Thyroid gland (tissue), 4 donors: ENCODE measurements around the gene BAG3. TPM values are rescaled to one million over a fixed set of nuclear protein-coding genes. Genes with fewer than 3 reads are reported as not detected.

Experiments
- DNase-seq, 2 donors: peaks; one replicate each; pipeline ENCODE4 v3.0.0-alpha.2; 2019
- H3K27ac ChIP-seq, 3 donors: fragments of 200-600 bp; sonication (generic); 1 replicate in 2 of 3; 2 replicates in 1 of 3; pipeline ENCODE4 v1.5.1; 2016 to 2019; ENCODE audit warnings: mild to moderate bottlenecking in 1 of 3, moderate library complexity in 1 of 3
- H3K27me3 ChIP-seq: fragments of 200-600 bp; sonication (generic); one replicate; pipeline ENCODE4 v1.5.1; 2019
- H3K36me3 ChIP-seq, 2 donors: fragments of 200-600 bp; sonication (generic); one replicate each; pipeline ENCODE4 v1.5.1; 2016 to 2019
- H3K4me1 ChIP-seq, 2 donors: fragments of 200-600 bp; sonication (generic); one replicate each; pipeline ENCODE4 v1.5.1; 2017 to 2019
- H3K4me3 ChIP-seq, 3 donors: fragments of 200-600 bp; sonication (generic); replicated peaks in 1 of 3; 1 replicate in 2 of 3; 2 replicates in 1 of 3; pipeline ENCODE4 v1.5.1; 2016; ENCODE audit warnings: mild to moderate bottlenecking in 1 of 3
- H3K9me3 ChIP-seq: fragments of 200-600 bp; sonication (generic); one replicate; pipeline ENCODE4 v1.5.1; 2017
- POLR2A ChIP-seq, 2 donors: fragments of 450-650 bp; IDR thresholded peaks; one replicate each; pipeline ENCODE4 v1.6.1; 2017; ENCODE audit warnings: antibody characterized with exemption in 2 of 2, mild to moderate bottlenecking in 2 of 2, moderate library complexity in 1 of 2
- WGBS, 2 donors: methylation state at CpG; one replicate each; pipeline ENCODE4 v1.1.5; 2017; 5-methylcytosine and 5-hydroxymethylcytosine counted together
- intact Hi-C: fragments of 100-400 bp; cut with DNase I; formaldehyde crosslinking; loops from one replicate; pipeline ENCODE4 v1.15.1; 2023
- total RNA-seq, 4 donors: library from RNA; depleted of rRNA; stranded (reverse); fragments of >200 nt; gene quantifications; one replicate each; pipeline ENCODE4 v1.2.3, GENCODE V29; 2016
- TF ChIP-seq, protein P1 (sequence below), 6 experiments: fragments of 200-600 bp in 3 of 6; fragments of 450-650 bp in 3 of 6; sonication (generic) in 3 of 6; IDR thresholded peaks; one replicate each; pipeline ENCODE4 v1.5.1; 2016 to 2019; ENCODE audit warnings: antibody characterized with exemption in 6 of 6, mild to moderate bottlenecking in 2 of 6, inconsistent platforms in 1 of 6, moderate library complexity in 1 of 6

Gene BAG3
- total RNA-seq, 4 donors from 2014 or later, result 26.6 to 46.6 (median 38.0) TPM

DNA sequence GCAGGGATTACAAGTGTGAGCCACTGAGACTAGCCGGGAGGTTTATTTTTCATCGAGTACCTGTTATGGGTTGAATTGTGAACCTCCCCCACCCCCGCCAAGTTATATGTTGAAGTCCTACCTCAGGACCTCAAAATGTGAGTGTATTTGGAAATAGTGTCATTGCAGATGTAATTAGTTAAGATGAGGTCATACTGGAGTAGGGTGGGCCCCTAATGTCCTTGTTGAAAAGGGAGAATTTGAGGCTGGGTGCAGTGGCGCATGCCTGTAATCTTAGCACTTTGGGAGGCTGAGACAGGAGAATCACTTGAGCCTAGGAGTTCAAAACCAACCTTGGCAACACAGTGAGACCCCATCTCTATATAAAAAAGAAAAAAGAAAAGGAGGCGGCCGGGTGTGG is 10.8 kb upstream of the BAG3 start:
- no peaks in the 10 kb centered on the region for H3K36me3 ChIP-seq
- intact Hi-C loops, result no loop called here
- no peaks in the 10 kb centered on the region for H3K27me3 ChIP-seq
- DNase-seq, result no peak
- H3K4me3 ChIP-seq, result no peak overlapping the region
- WGBS, 2 donors, result 91 to 92% methylated on average over 6 of the region's 6 CpGs
- no peak overlapping the region for H3K27ac ChIP-seq
- no peaks in the 10 kb centered on the region for H3K4me1 ChIP-seq
- TF ChIP-seq, protein P1, sequence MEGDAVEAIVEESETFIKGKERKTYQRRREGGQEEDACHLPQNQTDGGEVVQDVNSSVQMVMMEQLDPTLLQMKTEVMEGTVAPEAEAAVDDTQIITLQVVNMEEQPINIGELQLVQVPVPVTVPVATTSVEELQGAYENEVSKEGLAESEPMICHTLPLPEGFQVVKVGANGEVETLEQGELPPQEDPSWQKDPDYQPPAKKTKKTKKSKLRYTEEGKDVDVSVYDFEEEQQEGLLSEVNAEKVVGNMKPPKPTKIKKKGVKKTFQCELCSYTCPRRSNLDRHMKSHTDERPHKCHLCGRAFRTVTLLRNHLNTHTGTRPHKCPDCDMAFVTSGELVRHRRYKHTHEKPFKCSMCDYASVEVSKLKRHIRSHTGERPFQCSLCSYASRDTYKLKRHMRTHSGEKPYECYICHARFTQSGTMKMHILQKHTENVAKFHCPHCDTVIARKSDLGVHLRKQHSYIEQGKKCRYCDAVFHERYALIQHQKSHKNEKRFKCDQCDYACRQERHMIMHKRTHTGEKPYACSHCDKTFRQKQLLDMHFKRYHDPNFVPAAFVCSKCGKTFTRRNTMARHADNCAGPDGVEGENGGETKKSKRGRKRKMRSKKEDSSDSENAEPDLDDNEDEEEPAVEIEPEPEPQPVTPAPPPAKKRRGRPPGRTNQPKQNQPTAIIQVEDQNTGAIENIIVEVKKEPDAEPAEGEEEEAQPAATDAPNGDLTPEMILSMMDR (IDR thresholded peaks at IDR 0.05), result no peak
- TF ChIP-seq POLR2A (IDR thresholded peaks at IDR 0.05), result no peak
- H3K9me3 ChIP-seq, result no peaks in the 10 kb centered on the region

DNA sequence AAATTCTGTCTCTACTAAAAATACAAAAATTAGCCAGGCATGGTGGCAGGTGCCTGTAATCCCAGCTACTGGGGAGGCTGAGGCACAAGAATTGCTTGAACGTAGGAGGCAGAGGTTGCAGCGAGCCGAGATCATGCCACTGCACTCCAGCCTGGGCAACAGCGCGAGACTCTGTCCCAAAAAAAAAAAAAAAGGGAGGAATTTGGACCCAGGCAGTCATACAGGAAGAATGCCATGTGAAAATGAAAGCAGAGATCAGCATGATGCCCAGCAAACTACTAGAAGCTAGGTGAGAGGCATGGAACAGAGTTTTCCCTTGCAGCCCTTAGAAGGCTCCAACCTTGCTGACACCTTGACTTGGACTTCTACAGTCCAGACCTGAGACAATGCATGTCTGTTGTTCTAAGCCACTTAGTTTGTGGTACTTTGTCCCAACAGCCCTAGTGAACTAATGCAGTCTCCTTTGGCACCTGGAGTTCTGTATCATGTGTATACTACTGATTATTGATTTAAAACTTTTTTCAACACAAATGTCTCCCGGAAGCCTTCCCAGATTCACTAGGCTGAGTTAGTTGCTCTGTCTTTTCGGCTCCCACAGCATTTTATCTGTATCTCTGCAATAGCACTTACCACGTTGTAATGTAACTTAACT is 10.2 kb upstream of the BAG3 start:
- Histone ChIP-seq H3K9me3 (no peaks in the 10 kb centered on the region), H3K27me3 (no peaks in the 10 kb centered on the region), H3K4me1 (no peaks in the 10 kb centered on the region), H3K4me3 (no peak overlapping the region), H3K27ac (no peak overlapping the region), H3K36me3 (no peaks in the 10 kb centered on the region)
- no peak for DNase-seq
- TF ChIP-seq, protein P1 (IDR thresholded peaks at IDR 0.05), result no peak
- TF ChIP-seq POLR2A (IDR thresholded peaks at IDR 0.05), result no peak
- WGBS, 2 donors, result 78 to 84% methylated on average over 8 of the region's 8 CpGs
- intact Hi-C loops, result no loop called here

DNA sequence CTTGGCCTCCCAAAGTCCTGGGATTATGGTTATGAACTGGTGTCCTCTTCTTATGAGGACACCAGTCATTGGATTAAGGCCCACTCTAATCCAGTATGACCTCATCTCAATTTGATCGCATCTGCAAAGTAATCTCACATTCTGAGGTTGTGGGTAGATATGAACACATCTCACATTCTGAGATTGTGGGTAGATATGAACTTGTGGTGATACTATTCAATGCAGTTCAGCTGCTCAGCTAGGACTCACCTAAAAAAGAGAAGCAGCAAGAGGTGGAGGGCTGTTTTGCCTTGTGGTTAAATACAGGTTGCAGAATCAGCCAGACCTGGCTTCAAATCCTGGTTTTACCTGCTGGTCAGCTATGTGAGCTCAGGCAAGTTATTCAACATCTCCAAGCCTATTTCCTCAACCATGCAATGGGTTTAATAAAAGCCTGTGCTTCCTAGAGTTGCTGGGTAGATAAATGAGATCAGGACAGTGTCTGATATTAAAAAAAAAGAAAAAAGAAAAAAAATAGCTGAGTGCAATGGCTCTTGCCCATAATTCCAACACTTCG is 8.5 kb upstream of the BAG3 start:
- no peaks in the 10 kb centered on the region for H3K27me3 ChIP-seq
- 93% methylated on average over 2 of the region's 2 CpGs for WGBS, 2 donors
- no peak overlapping the region for H3K4me3 ChIP-seq
- no peaks in the 10 kb centered on the region for H3K4me1 ChIP-seq
- TF ChIP-seq, protein P1 (IDR thresholded peaks at IDR 0.05), result no peak
- no peak for TF ChIP-seq POLR2A (IDR thresholded peaks at IDR 0.05)
- no peak for DNase-seq
- intact Hi-C loops, result no loop called here
- no peaks in the 10 kb centered on the region for H3K9me3 ChIP-seq
- H3K27ac ChIP-seq, result no peak overlapping the region
- no peaks in the 10 kb centered on the region for H3K36me3 ChIP-seq

DNA sequence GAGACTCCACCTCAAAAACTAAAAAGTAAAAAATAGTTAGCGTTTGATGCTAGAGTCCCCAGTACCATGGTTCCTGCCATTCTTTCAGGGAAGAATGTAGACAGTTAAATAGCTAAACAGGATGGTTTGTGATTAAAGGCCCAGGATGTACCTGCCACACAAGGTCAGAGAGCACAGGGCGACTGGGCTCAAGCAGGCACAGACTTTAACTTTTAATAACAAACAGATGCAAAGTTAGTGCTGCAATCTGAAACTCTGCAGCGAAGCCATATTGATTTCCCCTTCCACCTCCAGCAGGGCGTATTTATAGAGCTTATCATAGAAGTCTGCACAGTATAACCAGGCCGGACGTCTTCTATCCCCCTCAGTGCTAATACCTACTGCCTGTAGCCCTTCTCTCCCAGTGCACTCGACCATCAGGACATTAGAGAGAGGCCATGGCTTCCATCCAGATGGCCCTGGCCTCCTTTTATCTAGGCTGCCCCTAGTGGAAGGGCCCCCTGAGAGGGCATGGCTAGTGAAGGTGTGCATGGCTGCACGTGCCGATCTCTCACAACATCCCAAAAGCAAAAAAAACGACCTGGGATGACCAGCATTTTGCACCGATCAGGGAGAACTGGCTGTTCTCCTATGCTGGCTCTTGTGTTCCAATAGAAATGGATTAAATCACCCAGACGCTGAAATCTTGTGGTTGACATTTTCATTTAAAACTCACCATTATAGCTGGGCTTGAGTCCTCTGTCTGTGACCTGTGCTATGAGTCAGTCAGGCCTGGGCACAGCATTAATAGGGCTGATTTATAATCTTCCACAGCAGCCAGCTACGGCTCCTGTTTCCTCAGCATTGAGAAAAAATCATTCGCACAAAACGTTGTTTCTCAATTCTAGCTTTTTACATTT is 7.6 kb upstream of the BAG3 start:
- Histone ChIP-seq H3K27ac (no peak overlapping the region), H3K9me3 (no peaks in the 10 kb centered on the region), H3K4me1 (no peaks in the 10 kb centered on the region), H3K4me3 (no peak overlapping the region), H3K27me3 (no peaks in the 10 kb centered on the region), H3K36me3 (no peaks in the 10 kb centered on the region)
- DNase-seq, result no peak
- intact Hi-C loops, result no loop called here
- WGBS, 2 donors, result 80 to 81% methylated on average over 15 of the region's 15 CpGs
- no peak for TF ChIP-seq POLR2A (IDR thresholded peaks at IDR 0.05)
- TF ChIP-seq, protein P1 (IDR thresholded peaks at IDR 0.05), result no peak
